Rectal smooth muscle tissue (tissue), 1 donor: ENCODE data around the gene PRSS22.

Experiments
- H3K27ac ChIP-seq: one replicate; pipeline ENCODE4 v1.7.0; 2013; ENCODE audit warnings: low read depth, low read length, inconsistent platforms
- H3K27me3 ChIP-seq: one replicate; pipeline ENCODE4 v1.7.0; 2013; ENCODE audit warnings: low read length; ENCODE audit not compliant: control insufficient read depth, insufficient read depth
- H3K36me3 ChIP-seq: one replicate; pipeline ENCODE4 v1.7.0; 2013; ENCODE audit warnings: low read length; ENCODE audit not compliant: control insufficient read depth, insufficient read depth
- H3K4me1 ChIP-seq: one replicate; pipeline ENCODE4 v1.7.0; 2013; ENCODE audit warnings: low read length; ENCODE audit not compliant: control insufficient read depth, insufficient read depth
- H3K4me3 ChIP-seq: one replicate; pipeline ENCODE4 v1.7.0; 2013; ENCODE audit warnings: low read length
- H3K9ac ChIP-seq: one replicate; pipeline ENCODE4 v1.7.0; 2013; ENCODE audit warnings: low read length

PRSS22 gene

GRCh38 chr16:2809149-2809760 is 48.7 kb downstream of the PRSS22 start:
- H3K27ac ChIP-seq, result no peak overlapping the region
- H3K4me1 ChIP-seq, result no peaks in the 10 kb centered on the region
- peaks cover 2% of the 10 kb centered on the region for H3K27me3 ChIP-seq
- H3K4me3 ChIP-seq, result no peak overlapping the region
- no peaks in the 10 kb centered on the region for H3K36me3 ChIP-seq
- no peak overlapping the region for H3K9ac ChIP-seq

- Histone ChIP-seq H3K9ac (no peak overlapping the region), H3K27me3 (peaks cover 2% of the 10 kb centered on the region), H3K4me1 (no peaks in the 10 kb centered on the region), H3K4me3 (no peak overlapping the region), H3K27ac (no peak overlapping the region), H3K36me3 (no peaks in the 10 kb centered on the region)
Observed at GRCh38 chr16:2808181-2808580, 49.8 kb downstream of the PRSS22 start.

GRCh38 chr16:2806286-2806685 is 51.7 kb downstream of the PRSS22 start:
- Histone ChIP-seq H3K9ac (no peak overlapping the region), H3K4me1 (no peaks in the 10 kb centered on the region), H3K27me3 (no peaks in the 10 kb centered on the region)

GRCh38 chr16:2804728-2805127 is 53.2 kb downstream of the PRSS22 start:
- no peaks in the 10 kb centered on the region for H3K27me3 ChIP-seq
- H3K9ac ChIP-seq, result no peak overlapping the region
- no peak overlapping the region for H3K4me3 ChIP-seq
- no peak overlapping the region for H3K27ac ChIP-seq
- H3K4me1 ChIP-seq, result no peaks in the 10 kb centered on the region
- no peaks in the 10 kb centered on the region for H3K36me3 ChIP-seq

More at GRCh38 chr16:2806286-2806685, 51.7 kb downstream of the PRSS22 start:
- Histone ChIP-seq H3K27ac (no peak overlapping the region), H3K36me3 (no peaks in the 10 kb centered on the region), H3K4me3 (no peak overlapping the region)

- Histone ChIP-seq H3K36me3 (no peaks in the 10 kb centered on the region), H3K27ac (no peak overlapping the region), H3K4me3 (no peak overlapping the region), H3K9ac (no peak overlapping the region), H3K4me1 (no peaks in the 10 kb centered on the region), H3K27me3 (no peaks in the 10 kb centered on the region)
Observed at GRCh38 chr16:2803545-2804195, 54.3 kb downstream of the PRSS22 start.
